HG03520 (cell line): ENCODE measurements around the gene PER3.

Source experiments
- ATAC-seq: cut with Tn5 transposase; IDR thresholded peaks from one replicate; pipeline ENCODE4 v1.9.1; 2021; ENCODE audit warnings: mild to moderate bottlenecking, moderate library complexity; ENCODE audit not compliant: unreplicated experiment

Gene PER3

DNA sequence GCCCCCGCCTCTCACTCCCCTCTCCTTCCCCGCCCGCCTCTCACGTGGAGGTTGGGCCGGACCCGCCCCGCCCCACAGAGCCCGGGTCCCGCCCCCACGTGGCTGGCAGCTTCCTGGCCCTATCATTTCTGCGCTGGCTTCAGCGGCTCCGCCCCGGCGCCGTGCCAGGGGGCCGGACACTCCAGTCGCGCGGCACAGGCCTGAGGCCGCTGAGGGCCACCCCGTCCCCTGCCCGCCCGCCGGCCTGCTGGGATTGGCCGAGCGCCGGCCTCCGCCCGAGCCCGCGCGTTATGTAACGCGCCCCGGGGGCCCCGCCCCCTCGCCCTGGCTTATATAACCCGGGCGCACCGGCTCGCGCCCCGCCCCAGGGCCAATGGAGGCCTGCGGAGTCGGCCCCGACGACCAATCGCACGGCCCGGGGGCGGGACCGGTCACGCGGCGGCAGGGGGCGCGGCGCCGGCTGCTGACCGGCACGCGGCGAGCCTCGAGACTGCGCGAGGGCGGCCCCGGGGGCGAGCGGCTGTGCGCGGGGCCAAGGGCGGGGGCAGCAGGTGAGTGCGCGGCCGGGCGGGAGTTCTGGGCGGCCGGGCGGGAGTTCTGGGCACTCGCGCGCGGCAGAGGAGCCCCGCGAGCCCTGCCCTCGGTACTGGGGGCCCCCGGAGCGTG, at the start of gene PER3:
TSS of gene PER3 (plus strand) at position 466 of the 666 bp plus-strand sequence. CDS start 587 bp downstream, outside the sequence.
- peak; percentile 89 for ATAC-seq

- no peak for ATAC-seq
These were observed 46.0 kb upstream of the PER3 start for GRCh38 chr1:7738044-7738443.

- ATAC-seq = no peak
These were observed 40.7 kb upstream of the PER3 start for GRCh38 chr1:7743346-7743745.

DNA sequence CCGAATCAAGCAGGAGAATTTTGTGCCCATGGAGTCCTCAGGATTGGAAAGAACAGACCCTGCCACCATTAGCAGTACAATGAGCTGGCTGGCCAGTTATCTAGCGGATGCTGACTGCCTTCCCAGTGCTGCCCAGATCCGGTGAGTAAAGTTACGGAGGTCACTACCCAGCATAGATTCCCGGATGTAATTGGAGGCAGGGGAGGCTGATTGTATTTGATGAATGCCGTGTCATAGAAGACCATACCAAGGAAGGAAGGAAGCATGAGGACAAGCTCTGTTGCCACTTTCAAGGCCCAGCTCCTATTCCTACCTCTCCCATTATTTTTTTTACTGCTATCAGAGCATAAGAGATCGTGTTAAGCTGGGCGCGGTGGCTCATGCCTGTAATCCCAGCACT, 39.2 kb upstream of the PER3 start:
- no peak for ATAC-seq

DNA sequence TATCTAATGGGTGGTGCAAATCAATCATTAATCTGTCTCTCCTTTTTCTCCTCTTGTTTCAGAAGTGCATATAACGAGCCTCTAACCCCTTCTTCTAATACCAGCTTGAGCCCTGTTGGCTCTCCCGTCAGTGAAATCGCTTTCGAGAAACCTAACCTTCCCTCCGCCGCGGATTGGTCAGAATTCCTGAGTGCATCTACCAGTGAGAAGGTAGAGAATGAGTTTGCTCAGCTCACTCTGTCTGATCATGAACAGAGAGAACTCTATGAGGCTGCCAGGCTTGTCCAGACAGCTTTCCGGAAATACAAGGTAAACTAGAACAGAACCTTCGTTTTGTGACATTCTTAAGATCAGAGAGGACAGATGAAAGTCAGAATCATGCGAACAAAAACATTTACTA, 38.3 kb upstream of the PER3 start:
- no peak for ATAC-seq

DNA sequence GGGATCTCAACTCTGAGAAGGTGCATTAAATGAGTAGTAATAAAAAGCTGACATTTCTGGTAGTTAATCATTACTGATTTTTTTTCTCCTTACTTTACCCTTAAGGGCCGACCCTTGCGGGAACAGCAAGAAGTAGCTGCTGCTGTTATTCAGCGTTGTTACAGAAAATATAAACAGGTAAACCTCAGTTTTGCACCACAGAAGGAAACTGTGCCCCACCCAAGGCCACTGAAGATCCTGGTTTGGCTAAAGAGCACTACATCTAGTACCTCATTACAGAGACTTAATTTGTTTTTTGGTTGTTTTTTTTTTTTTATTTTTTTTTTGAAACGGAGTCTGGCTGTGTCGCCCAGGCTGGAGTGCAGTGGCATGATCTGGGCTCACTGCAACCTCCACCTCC, 36.5 kb upstream of the PER3 start:
- ATAC-seq = no peak

- ATAC-seq = no peak
These were observed 35.0 kb upstream of the PER3 start for GRCh38 chr1:7749126-7749525.

- ATAC-seq = no peak
These were observed 32.9 kb upstream of the PER3 start for GRCh38 chr1:7751174-7751573.

DNA sequence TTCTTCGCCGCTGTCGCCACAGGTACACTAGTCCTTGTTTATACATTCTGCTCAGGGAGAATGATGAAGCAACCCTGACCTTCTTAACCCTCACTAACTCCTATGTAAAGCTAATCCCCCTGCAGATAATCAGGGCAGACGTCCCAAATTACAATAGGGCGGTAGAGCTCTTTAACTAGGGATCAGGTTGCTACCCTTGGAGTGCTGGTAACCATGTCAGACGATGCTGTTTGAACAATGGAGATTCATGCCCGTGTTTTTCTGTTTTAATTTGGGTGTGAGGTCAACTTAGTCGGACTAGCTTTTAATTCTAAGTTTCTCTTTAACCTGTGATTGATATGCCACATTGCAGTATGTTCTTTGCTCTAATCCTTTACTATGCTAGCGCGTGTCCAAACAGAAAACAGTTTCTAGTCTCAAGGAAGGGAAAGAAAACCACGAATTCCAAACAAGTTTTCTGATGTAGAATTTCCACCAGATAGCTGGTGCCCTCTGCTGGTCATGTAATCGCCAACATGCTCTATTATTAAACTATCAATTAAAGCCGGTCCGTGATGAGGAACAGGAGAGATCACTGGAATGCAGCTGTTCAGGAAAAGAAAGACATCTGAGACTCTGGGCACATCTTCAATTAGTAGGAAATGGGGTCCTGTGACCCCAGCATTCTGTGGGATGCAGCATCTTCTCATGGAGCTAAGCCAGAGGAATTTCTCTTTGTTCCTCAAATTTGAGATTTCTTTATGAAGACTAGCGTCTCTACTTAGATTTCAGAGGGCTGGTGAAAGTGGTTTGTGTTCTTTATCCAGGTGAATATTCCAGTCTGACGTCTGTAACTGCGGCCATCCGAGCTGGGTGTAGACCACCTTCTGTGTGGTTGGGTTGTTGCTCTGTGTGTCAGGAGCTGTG, 31.3 kb upstream of the PER3 start:
- no peak for ATAC-seq

GRCh38 chr1:7753641-7754040, 30.4 kb upstream of the PER3 start:
- ATAC-seq = no peak

DNA sequence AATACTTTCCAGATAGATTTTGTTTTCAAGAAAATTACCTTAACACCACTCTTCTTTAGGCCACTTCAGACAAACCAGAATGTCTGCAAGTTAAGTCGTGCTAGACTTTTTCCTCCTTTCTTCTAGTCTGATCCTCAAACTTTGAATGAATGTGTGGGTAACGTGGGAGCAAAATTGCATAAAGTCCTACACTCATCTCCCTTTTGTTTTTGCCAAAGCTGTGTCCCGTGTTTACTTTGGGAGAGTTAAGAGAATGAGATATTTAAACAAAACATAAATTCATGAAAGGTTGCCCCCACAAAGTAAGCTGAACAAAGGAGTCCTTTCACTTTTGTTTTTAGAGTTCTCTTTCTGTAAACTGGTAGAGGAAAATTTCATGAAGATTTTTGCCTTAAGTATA, 29.9 kb upstream of the PER3 start:
- ATAC-seq = no peak

DNA sequence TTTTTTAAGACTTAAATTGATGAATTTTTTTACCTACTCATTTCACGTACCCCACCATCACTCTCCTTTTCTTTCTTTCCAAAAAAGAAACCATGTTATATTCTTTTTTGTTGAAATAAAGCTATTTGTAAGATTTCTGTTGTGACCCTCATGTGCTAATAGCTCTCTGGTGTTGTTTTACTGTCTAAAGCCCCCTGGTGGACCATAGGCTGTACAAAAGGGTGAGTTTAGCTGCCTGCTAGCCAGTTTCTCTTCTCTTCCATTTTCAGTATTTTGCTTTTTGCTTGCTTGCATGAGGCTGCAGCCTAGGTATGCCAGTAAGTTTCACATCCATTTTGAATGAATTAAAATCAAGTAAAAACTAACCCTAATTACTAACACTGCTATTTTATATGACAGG, 28.6 kb upstream of the PER3 start:
- ATAC-seq = no peak

DNA sequence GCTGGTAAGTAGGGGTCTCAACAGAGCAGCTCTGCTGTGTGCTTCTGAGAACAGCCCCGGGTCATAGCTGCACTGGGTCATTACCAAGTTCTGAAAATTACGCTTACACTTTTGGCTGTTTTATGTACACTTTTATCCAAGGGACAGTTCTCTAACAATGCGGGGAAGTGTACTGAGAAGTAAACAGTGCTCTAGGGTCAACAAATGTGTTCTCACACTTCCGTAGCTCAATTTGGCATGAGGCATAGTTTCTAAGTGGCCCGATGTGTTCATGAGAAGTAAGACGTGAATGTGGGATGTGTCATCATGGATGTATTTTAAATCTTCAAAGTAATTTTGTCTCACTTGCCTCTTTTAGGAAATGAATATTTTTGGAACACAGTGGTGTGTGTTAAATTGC, 23.8 kb upstream of the PER3 start:
- no peak for ATAC-seq

DNA sequence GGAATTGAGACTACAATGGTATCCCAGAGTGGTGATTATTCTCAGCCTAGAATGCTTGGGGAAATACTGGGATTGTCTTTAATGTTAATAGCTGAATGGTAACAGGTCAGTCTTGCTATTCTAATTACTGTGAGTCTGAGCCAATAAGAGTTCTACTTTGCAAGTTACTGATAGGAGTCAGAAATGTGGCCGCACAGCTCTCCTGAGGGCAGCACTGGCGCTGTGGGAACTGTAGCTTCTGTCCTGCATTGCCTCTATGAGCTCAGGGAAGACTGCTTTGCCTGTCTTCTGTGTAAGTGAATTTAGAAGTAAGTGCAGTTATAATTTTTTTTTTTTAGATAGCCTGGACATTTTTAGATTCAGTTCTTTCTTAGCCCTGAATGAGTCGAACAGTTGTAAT, 23.0 kb upstream of the PER3 start:
- ATAC-seq = no peak

- no peak for ATAC-seq
These were observed 16.9 kb upstream of the PER3 start for GRCh38 chr1:7767176-7767575.

DNA sequence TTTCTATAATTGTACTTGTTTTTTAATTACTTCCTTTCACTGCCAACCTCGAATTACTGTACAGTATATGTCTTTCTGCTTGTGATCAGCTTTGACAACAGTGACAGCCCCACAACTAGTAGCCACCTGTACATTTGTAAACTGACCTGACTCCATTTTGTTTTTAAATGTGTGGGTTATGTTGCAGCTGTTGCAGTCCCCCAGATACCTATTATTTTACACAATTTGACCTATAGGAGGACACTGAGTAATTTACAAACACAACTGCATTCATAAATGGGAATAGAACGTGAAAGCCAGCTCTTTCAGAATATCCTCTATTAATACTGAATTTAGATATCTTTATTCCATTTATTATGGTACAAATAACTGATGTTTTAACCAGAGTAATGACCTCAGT, 15.5 kb upstream of the PER3 start:
- no peak for ATAC-seq

DNA sequence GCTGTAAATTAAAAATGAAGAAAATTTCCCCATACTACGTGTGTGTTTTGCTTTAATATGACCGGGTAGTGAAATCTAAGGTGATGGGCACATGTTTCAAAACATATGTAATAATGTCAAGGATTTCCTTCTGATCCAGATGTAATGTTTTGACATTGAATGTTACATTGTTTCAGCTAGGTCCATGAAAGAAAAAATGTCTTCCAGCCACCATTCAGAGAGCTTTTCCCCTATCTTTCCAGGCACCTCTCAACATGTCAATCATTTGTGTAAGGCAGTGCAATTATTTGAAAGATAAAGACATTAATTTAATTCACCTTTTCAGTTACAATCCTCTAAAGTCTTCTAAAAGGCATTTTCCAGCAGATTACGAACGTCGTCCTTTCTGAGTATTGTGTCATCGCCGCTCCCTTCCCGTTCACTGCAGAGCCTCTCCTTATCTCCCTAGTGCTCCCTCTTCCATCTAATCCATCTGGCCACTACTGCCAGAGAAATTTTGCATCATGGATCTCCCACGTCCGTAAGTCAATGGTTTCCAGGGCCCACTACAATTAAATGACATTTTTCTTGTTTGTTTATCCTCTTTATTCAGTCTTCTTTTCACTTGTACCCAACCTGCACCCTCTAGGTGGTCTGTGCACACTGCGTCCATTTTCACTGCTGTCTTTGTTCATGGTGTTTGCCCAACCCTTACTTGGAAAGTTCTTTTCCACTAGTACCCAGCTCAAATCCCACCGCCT, 14.2 kb upstream of the PER3 start:
- ATAC-seq = no peak

GRCh38 chr1:7770669-7770996, 13.5 kb upstream of the PER3 start:
- ATAC-seq = peak; percentile 16

DNA sequence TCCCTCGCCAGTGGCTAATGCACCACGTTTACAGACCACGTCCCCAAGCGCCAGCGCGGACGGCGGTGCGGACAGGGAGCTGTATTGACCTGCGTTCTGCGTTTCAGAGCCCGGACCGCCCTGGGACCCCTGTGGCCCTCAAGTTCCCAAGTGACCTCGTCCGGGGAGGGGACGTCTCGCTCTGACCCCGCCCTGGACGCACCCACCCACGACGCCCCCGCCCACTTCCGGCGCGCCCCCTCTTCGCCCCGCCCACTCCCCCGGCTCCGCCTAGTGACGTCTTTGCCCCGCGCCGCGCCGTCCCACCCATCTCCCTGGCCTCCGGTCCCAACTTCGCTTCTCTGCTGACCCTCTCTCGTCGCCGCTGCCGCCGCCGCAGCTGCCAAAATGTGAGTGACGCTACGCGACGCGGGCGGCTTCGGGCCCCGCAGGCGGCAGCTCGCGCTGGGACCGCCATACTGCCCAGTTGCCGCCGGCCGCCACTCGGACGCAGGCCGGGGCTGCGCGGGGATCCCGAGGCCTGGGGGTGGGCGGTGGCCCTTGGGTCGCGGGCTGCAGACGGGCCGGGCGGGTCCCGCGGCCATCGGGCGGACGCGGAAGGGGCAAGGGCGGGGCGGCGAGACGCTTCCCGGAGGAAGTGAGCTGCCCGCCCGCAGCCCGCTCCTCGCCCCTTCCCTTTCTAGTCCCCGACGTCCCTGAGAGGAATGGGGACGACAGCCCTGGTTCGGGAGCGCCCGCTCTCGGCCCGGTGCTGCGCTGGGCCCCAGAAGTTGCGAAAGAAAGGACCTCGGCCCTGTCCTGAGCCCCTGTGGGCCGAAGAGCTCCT, 12.9 kb upstream of the PER3 start, which contains the start of gene VAMP3:
TSS of gene VAMP3 (plus strand) at position 300 of the 826 bp plus-strand sequence. CDS start at position 388, 88 bp downstream.
- peak; percentile 71 for ATAC-seq

DNA sequence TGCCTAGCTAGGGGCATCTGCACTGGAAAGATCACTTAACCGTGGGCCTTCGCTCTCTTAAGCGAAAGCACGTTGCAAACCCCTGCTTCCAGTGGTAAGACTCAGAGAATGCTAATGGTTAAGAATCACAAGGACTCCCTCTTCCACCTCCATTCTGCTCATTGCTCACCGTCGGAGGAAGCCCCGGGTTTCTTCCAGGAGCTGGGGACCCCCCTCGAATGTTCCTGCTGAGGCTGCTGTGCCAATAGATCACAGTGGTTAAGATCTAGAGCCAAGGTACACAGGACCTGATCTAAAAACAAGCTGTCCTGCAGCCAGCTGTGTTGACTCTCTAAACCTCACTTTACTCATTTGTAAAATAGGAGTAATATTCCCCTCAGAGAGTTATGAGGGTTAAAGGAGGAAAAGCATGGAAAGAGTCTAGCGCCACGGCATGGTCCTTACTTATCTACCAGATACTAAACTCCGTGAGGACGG, 12.2 kb upstream of the PER3 start:
- ATAC-seq = no peak

GRCh38 chr1:7777591-7777990, 6.5 kb upstream of the PER3 start:
- no peak for ATAC-seq
